HTERT RPE-1 (cell line): ENCODE data around the gene CLRN1.

Experiments used
- in situ Hi-C: fragments of 300-500 bp; cut with MboI; formaldehyde crosslinking; loops from 4 replicates; pipeline ENCODE4 v1.14.3; 2020; ENCODE audit warnings: low sequenced_read_pairs

The CLRN1 gene

DNA sequence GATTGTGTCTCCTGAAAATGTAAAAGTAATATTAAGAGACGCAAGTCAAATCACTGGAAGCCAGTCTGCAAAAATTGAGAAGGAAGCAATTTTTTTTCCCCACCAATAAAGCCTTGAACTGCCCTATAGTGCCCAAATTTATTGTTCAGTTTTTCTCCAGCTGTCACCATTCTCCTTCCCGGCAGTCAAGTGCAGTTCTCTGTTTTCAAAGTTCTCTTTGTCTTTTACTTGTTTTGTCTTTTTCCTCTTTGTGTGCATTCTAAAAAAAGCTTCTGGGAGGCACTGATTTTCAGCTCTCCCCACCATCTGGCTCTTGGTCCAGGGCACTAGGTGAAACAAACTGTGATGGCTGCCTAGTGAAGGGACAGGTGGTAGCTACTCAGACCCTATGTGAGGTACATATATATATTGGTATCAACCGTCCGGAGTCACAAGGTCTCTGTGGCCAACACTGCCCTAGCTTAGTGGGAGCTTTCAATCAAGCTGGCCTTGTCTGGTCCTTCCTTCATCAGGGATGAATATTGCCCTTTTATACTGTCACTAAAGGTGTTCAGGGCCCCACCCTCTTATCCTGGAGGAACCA, 6.1 kb upstream of the CLRN1 start:
- in situ Hi-C loops: no loop called here

DNA sequence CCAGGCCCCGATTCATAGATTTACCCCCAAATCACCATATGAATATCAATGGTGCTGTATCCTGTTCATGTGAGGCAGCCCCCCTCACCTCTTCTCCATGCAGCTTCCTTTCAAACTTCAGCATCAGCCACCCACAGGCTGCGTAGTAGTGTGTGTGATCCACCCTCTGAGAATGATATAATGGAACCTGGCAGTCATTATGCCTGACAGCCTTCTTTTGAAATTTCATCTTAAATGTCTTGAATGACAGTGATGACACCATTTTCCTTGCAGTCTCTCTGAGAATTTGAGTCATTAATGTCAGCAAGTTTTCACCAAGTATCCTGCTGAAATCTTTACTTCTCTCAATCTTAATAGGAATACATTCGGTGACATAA, 3.5 kb upstream of the CLRN1 start:
- in situ Hi-C loops: no loop called here

- in situ Hi-C loops: no loop called here
These were observed 2.8 kb upstream of the CLRN1 start for GRCh38 chr3:150975086-150975991.

DNA sequence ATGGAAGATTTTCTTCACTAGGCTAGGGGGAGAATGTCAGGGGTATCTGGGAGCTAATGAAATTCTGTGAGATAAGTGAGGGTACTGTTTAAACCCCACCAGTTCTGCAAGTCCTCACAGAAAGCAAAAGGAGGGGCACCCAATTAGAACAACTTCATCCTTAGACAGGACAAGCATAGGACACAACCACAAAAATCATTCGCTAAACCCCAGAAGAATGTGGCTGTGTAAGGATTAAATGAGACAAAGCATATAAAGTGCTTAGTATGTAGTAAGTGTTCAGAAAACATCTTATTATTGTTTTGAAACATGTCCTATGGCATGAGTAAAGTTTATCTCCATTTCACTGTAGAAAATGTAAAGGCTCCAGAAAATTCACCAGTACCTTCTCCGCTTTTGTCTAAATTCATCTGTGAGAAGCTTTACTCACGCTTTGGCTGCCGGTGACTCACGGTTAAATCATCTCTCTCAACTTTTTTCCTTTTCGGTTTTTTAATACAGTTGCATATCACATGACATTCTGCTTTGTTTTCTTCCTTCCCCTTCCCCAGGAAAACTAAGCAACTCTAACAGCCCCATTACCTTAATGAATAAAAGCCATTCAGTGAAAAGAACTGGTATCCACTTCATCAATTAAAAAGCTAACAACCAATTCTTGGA, 1.7 kb downstream of the CLRN1 start:
- in situ Hi-C loops: no loop called here

DNA sequence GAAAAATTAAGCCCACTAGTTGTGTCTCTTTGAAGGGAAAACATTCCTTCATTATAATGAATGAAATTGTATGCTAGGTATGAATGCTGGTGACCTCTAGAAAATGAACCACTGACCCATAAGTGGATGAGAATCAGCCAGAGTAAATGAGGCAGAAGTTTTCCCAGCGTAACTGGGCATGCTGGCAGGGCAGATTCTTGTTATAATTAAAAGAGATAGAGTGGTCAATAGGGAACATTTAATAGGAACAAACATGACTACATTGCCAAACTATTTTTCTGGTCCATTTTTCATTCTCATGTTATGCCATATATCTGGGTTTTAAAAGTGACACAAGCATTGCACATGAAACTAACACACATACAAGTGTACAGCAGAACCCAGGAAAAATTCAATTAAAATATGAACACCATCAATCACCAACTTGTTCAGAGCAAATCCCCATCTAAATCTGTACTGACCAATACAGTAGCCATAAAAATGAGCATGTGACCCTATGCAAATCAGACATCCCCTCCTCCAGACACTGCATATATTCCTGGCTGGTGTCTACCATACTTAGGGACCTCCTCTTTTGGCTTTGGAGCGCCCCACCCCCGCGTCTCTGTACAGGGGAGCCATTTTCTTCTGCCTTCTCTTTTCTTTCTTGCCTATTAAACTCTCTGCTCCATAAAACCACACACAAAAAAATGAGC, 4.0 kb downstream of the CLRN1 start:
- in situ Hi-C loops: no loop called here

DNA sequence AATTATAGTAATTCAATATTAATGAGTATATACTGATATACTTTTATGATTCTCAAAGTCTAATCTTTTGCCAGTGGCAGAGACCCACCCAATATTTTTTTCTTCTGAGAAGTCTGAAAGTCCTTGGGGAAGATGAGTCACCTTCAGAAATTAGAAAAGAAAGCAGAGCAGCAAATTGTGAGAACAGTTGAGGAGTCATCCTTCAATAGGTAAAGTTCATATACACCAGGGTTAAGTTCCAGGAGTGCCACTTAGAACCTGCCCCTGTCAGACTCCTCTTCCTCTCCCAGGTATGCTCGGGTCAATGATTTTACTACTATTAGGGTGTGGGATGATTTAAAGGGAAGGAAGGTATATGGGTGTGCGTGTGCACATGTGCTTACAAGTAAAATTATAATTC, 7.1 kb downstream of the CLRN1 start:
- in situ Hi-C loops: no loop called here

- in situ Hi-C loops: no loop called here
These were observed 10.6 kb downstream of the CLRN1 start for GRCh38 chr3:150961949-150962348.

- in situ Hi-C loops: no loop called here
These were observed 11.5 kb downstream of the CLRN1 start for GRCh38 chr3:150960708-150961684.

DNA sequence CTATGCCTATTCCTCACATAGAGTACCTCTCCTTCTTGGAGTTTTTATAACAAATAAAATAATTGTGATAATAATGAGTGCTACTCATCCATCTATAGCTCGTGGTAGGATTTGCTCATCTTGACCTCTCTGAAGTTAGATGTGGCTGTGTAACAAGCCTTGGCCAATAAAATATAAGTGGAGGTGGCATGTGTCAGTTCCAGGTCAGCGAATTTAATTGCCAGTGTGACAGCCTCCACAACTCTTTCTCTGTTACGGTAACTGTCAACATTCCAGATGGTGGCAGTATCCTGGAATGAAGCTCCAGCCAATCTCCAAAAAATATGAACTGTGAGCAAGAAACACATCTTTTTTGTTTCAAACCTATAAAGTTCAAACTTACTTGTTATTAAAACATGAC, 13.8 kb downstream of the CLRN1 start:
- in situ Hi-C loops: no loop called here

- in situ Hi-C loops: no loop called here
These were observed 16.2 kb downstream of the CLRN1 start for GRCh38 chr3:150956376-150956775.

DNA sequence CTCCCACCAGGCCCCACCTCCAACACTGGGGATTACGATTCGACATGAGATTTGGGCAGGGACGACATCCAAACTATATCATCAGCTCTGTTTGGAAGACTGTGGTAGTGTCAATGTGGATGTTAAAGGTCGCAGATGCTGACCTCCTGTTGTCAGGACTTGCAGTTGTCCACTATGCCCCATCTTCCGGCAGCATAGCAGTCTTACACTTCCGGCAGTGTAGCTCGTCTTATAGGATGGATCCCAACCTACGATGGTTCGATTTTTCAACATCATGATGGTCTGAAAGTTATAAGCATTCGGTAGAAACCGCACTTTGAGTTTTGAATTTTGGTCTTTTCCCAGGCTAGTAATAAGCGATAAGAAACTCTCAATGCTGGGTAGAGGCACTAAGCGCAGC, 20.6 kb downstream of the CLRN1 start:
- in situ Hi-C loops: no loop called here

DNA sequence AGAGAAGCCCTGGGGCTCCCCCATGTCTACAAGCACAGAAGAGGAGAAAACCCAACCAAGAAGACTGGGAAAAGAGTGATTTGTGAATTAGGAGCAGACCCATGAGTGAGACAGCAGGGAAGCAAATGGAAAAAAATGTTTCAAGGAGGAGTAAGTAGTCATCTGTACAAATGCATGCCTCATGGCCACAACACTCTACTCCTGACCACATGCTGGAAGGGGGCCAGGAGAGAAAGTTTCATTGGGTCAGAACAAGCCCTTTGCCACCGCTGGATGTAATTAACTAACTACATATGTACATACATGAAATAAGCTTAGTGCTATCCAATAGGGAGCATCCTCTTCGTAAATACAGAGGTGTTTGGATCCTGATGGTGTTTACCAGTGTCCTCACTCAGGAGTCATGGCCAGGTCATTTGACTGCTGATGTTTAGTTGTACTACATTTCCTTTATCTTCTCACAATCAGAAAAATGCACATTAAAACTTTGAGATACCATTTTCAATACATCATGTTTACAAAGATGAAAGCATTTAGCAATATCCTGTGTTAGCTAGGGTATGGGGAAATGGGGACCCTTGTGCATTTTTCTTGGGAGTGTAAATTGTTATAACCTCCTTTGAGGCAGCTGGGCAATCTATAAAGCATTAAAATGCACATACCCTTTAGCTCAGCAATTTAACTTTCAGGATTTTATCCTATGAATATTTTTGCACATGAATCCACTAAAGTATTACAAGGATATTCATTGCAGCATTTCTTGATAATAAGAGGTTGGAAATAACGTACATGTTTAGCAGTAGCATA, 27.1 kb downstream of the CLRN1 start:
- in situ Hi-C loops: no loop called here

DNA sequence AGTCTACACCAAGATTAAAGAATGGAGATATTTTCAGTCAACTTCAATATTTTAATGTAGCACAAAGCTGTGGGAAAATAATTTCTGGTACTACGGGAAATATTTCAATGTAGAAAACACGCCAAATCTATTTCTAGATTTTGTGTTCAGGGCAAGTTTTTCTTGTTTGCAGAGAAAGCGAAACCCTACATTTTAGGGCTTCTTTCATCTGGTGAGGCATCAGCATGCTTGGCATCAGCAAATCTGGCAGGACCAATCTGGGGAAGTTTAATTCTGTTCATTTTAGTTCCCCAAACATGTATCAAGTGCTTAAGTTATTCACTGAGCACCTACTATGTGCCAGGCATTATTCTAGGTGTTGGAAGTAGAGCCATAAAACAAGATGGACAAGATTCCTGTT, 30.3 kb downstream of the CLRN1 start:
- in situ Hi-C loops: no loop called here

GRCh38 chr3:150936693-150937092, 35.8 kb downstream of the CLRN1 start:
- in situ Hi-C loops: no loop called here

GRCh38 chr3:150933473-150933995, 39.0 kb downstream of the CLRN1 start:
- in situ Hi-C loops: no loop called here

DNA sequence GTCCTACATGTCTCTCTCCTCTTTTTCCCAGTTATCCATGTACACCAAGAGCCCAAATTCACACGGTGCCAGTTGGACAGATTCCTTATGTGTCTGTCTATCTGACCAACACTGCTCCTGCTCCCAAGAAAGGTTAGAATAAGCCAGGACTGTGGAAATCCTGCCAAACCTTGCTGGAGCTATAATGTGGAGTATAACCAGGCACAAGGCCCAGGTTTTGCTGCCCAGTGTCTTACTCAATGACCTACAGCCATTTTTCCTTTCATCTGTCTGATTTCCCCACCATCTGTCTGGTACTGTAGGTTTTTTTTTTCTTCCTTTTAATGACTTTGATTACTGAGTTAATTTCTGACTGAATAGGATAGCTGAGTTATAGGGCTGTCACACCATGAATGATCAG, 40.8 kb downstream of the CLRN1 start:
- in situ Hi-C loops: no loop called here

DNA sequence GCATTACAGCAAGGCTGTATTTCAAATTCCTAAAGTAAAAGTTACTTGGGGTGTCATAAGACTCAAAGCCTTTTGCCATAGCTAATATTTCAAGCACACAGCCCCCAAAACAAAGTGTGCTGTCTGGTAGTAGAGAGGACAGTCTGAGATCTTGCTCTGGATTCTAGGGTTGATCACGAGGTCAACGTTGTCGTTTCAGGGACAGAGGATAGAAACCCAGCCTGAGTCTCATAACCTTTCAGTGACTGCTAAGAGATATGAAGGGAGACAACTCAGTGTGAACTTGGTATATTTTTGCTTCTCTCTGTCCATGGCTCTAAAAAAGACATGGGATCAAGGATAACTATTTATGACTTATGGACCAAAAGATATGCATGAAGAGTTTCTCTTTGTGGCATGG, 41.7 kb downstream of the CLRN1 start:
- in situ Hi-C loops: no loop called here

DNA sequence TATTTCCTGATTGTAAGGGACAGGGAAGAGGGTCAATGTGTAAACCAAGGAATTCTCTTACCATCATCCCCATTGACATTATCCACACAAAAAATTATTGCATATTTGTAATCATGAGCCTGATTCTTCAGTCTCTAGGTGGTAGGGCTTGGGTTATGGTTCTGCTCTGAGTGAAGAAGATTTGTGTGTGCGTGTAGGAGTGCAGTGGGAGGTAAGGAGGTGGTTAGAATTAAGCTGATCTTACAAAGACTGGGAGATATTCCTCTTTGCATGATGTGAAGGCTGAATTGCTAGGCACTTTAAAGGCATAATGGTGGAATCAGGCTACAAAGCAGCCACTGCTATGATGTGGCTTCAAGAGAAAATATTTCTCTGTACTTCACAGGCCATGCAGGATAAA, 44.3 kb downstream of the CLRN1 start:
- in situ Hi-C loops: no loop called here

GRCh38 chr3:150926328-150926727, 46.2 kb downstream of the CLRN1 start:
- in situ Hi-C loops: no loop called here
